CD4-positive, alpha-beta T cell treated with Interferon gamma for 1 hour (primary cell): ENCODE results near the gene ZNF195.
A peak's percentile ranks its signal among the peaks of the same experiment; 100 is the strongest.
"Not testable (repeated sequence)": the region's sequence is repeated elsewhere in the genome, so short reads cannot be mapped to it uniquely, and the experiment has no call there.

Source experiments
- DNase-seq: peaks from one replicate; pipeline ENCODE4 v3.0.0-alpha.2; 2020

Gene ZNF195

DNA sequence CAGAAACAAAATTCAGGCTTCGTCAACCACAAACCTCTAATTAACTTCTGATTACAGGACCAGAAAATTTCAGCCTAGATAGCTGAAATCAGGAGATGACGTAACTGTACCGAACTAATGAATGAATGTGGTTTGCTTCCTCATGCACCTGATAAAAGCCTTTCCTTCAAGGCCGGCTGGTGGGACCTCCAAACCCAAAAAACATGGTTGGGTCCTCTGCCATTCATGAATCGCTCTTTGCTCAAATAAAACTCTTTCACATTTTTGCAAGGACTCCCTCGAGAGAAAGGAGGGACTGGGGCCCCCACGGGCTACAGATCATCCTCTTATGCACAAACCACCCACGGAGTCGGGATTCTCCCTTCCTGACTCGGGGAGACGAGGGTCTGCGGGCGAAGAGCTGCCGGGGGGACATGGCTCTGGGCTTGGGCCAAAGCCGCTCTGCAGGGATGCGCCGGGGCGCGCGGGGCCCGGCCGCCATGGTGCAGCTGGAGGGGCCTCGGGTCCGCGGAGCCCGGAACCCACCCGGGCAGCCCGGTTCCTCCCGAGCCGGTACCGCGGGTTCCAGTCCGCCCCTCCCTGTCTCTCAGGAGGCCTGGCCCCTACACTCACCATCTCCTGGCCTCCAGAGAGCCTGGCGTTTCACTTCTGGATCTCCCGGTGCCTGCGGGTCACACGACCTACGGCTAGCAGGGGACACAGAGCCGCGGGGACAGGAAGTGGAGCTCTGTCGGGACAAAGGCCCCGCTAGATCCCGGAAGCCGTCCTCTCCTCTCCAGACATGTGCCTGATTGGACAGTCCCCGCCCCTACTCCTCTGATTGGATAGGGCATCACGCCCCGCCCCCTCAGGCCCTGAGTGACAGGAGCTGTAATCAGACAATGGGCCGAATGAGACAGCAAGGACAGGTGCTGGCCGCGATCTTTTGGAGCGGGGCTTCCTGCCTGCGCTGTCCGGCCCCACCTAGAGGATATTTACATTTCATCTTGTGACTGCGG, at the start of gene ZNF195:
TSS of gene ZNF195 (minus strand) at position 721 of the 998 bp plus-strand sequence. CDS start at position 615, 106 bp downstream.
- peak; percentile 97 for DNase-seq

DNA sequence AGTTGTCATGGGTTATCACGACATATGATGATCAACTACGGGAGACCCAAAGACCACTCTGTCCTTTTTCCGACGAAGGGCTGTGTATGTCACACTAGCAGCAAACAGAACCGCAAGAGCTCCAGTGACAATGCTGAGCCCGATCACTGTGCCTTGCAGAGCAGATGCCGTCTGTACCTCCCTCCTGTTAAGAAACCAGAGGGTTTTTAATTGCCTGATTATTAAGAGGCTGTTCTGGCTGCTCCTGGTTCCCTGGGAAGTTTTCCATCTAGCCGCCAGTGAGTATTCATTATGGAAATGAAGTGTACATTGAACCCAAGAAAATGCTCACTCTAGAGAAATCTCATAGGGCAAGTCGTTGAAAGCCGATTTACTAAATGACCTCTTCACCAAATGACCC, 49.1 kb upstream of the ZNF195 start:
- not testable (repeated sequence) for DNase-seq

DNA sequence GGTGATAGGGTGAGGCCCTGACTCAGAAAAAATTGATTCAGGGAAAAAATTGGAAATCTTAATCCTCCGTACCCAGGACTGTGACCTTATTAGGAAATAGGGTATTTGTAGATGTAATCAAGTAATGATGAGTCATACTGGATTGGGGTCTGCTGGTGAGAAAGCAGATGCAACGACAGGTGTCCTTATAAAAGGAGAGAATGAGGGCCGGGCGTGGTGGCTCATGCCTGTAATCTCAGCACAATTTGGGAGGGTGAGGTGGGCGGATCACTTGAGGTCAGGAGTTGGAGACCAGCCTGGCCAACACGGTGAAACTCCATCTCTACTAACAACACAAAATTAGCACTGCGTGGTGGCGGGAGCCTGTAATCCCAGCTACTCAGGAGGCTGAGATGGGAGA, 47.6 kb upstream of the ZNF195 start:
- not testable (repeated sequence) for DNase-seq

DNA sequence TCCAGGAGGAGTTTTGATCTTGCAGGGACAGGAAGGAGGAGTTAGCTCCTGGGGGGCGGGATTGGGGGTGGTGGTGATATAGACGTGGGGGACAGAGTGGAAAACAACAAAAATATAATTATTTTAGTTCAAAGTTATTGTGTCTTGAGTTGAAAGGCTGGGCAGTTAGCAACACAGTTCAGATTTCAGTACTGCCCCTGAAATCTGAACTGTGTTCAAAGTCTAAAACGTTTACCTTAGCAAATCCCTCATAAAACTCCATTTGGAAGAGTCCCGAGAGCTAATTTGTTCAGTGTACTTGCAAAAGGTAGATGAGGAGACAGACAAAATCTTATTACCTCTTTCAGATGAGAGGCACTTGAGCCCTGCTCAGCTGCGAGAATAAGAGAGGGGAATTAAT, 45.0 kb upstream of the ZNF195 start:
- not testable (repeated sequence) for DNase-seq

DNA sequence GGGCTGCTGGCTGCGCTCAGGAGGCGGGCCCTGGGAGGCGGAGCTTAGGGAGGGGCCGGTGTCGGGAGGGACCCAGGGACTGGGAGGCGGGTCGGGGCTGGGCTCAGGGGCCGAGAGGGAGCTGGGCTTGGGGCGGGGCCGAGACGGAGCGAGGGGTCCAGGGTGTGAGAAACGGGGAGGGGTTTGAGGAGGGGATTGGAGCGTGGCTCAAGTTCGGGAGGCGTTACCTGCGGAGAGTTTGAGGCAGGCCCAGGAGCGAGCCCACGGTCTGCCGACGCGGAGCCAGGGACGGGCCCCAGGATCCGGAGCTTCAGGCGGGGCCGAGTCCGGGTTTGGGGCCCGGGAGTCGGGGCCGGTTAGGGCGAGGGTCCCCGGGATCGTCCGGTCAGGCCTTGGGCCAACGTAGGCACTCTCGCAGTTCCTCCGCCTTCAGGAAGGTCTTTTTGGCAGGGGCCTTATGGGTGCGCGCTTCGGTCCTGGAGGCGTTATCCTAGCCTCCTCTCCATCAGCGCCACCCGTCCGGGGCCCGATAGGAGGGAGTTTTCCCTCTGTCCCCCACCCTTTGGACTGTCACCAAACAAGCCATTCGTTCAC, 44.3 kb upstream of the ZNF195 start:
- DNase-seq: not testable (repeated sequence)

DNA sequence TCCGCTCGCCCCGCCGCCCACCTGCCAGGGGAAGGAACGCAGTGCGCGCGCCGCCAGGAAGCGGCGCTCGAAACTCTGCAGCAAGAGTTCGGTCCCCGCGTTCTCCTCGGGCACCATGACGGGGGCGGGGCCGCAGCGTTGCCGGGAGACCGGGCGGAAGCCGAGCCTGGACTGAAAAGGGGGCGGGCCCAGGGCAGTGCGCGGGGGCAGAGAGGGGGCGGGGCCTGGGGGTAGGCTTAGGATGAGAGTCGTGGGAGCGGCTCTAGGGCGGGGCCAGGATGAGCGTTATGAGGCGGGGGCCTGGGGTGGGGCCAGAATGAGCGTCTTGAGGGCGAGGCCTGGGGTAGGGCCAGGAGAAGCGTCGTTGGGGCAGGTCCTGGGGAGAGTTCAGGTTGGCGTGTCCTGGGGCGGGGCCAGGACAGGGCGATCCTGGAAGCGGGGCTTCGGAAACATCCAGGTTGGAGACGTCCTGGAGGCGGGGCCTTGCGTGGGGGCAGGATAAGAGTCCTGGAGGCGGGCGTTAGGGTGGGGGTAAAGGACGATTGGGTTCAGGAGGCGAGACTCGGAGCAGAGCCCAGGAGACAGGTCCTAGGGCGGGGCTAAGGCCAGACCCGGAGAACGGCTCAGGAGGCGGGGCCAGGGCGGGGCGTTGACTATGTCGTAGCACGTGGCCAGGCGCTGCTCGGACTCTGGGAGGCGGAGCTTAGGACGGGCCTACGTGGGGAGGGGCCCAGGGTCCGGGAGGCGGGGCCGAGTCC, 43.6 kb upstream of the ZNF195 start:
- DNase-seq: peak; percentile 98

DNA sequence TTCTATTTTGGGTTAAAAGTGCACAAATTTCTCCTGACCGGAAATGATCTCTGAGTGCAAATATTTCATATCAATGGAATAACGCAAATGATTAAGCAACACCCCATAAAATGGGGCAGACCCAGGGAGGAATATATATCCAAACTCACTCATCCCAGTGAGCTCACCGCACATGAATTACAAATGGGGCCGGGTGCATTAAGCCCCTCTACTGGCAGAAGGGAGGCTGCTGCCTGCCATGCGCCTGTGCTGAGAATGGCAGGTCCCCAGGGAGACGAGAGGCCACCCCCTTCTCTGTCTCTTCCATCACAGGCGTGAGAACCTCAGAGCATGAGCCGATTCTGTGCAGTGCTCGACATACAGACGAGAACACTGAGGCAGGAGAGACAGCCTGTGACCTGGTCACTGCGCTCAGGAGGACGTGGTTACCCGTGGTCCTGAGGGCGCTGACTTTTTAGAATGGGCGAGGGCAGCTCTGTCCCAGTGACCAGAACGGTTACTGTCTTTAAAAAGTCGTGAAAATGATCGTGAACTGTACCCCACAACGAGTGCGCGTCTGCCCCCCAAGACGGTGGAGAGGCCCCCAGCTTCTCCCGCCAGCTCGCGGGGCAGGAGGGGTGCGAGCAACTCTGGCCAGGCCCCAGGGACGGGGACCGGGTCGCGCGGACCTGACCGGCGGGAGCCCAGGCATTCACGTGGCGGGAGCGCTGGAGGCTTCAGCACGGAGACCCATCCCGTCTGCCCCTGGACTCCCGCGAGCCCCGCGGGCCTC, 42.8 kb upstream of the ZNF195 start:
- not testable (repeated sequence) for DNase-seq

DNA sequence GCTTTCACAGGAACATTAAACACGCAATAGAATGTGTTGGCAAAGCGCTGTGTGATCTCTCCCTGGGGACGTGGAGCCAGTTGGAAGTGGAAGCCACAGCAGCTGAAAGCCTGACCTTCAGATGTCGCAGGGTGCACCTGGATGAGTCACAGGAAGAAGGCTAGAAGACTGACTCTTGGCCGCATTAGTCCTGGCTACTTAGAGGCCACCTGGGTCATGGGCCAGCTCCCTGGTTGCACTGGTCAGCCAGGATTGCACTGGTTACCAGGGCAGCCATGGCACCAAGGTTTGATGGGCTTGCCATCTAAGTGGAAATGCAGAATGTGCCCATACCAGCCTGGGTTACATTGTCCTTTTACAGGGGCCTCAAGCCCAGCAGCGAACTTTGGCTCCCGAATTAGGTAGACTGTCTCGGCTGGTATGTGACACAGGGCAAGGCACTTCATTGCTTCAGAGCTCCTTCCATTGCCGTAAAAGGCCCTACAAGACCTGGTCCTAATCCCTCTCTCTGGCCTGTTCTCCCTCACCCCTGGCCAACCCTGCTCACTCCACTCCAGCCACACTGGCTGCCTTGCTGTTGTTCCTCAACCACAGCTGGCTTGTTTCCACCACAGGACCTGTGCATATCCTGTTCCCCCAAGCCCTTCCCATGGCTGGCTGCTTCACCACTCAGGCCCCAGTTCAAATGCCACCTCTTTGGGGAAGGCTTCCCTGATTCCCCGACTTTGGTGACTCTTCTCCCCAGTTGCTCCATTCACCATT, 41.5 kb upstream of the ZNF195 start:
- DNase-seq: not testable (repeated sequence)

DNA sequence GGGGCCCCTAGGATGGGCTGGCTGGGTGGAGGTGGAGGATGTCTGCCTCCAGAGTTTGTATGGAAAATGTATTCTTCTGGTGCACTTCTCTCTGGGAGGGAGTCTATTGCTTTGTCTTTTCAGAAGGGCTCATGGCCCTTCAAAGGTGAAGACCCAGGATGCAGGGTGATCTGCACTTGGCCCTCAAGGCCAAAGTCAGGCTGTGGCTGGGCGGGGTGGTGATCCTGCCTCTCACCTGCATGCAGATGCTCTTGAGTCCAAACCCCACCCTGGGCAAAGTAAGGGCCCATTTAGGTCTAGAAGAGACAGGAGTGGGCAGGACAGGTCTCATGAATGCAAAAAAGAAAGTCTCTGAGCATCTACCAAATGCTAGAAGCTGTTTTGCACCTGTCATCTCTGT, 40.5 kb upstream of the ZNF195 start:
- DNase-seq: not testable (repeated sequence)

DNA sequence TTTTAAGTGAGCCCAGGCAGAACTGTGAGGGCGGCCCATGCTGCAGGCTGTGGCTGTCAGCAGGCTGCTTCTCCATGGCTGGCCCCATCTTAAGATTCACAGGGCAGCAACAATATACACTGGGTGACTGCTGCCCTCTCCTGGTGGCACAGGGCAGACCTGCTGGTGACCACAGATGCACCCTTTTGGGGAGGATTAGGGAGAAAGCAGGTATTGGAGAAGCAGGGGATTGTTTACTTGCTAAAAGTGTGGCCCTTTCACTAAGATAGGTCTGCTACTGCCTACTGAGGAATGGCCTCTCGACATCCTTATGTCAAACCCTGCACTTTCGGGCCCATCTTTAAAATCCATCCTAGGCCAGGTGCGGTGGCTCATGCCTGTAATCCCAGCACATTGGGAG, 38.1 kb upstream of the ZNF195 start:
- DNase-seq: peak; percentile 63

DNA sequence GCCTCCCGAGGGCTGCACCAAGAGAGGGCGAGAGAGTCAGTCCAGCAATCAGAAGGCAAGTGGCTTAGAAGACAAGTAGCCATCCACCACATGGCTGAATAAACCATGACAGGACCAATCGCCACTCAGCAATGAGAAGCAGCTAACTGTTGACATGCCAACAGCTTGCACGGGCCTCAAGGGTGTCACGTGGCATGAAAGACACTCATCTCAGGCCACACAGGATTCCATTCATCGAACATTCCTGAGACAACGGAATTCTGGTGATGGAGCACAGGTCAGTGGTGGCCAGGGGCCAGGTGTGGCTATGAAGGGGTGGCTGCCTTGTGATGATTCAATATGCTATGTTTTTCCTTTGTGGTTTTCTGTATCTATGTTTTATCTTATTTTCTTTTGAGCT, 36.4 kb upstream of the ZNF195 start:
- DNase-seq: not testable (repeated sequence)

DNA sequence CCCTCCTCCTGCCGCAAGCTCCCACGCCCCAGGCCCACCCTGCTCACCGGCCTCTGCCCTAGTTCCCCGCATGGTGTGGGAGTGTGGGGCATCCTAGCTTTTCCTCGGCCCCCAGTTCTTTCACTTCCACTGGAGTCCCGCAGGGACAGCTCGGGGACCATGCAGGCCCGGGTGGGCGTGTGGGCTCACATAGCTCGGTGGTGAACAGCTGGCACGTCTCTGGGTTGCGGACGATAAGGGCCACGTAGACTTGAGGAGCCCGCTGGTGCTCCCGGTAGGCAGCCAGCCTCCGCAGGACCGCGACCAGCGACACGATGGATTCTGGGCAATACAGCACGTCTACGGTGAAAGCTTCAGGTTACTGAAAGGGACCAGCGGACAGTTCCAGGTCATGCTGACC, 34.7 kb upstream of the ZNF195 start:
- DNase-seq: not testable (repeated sequence)

DNA sequence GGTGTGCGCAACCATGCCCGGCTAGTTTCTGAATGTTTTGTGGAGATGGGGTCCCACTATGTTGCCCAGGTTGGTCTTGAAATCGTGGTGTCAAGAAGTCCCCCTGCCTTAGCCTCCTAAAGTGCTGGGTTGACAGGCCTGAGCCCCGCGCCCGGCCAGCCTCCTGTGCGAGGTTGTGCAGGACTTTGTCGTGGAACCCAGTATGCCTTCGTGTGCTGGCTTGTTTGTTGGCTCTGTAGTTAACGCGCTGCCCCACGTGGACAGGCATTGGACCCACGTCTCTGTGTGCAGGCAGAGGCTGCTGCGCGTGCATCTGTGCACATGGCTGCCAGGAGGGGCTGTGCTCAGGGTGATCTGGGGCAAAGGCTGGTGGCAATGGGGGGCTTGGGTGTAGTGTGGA, 33.9 kb upstream of the ZNF195 start:
- DNase-seq: no peak

DNA sequence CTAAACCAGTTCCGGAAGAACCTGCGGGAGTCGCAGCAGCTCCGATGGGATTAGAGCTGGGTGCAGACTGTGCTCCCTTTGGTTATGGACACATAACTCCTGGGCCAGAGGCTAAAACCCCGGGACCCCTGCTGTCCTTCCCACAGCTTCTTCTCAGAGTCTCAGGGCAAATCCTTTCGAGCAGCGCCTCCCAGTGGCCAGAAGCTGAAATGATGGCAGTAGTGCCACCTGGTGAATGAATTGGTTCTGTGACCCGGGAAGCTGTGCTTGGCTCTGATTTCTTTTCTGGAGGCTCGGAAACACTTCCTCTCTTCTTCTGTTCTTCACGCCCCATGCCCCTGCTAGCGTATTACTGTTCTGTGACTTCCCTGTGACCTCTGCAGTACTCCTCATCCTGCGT, 29.8 kb upstream of the ZNF195 start:
- peak; percentile 63 for DNase-seq

DNA sequence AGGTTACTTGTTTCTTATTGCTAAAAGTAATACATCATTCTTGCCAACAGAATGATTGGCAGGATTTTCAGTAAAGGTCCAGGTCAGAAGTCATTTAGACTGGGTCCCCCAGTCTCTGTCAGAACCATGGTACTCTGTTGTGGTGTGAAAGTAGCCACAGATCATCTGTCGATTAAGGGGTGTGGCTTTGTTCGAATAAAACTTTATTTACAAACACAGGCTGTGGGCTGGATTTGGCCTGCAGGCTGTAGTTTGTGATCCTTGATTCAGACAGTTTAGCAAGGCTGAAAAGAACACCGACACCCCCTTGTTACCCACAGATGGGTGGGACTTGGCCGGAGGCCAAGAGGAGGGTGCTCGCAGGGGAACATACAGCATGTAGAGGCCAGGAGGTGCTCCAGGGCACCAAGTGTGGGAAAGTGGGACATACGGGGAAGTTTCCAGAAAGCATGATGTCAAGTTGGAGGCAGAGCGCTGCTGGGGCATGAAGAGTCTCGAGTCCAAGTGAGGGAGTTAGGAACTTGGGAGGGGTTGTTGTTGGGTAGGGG, 29.2 kb upstream of the ZNF195 start:
- not testable (repeated sequence) for DNase-seq

DNA sequence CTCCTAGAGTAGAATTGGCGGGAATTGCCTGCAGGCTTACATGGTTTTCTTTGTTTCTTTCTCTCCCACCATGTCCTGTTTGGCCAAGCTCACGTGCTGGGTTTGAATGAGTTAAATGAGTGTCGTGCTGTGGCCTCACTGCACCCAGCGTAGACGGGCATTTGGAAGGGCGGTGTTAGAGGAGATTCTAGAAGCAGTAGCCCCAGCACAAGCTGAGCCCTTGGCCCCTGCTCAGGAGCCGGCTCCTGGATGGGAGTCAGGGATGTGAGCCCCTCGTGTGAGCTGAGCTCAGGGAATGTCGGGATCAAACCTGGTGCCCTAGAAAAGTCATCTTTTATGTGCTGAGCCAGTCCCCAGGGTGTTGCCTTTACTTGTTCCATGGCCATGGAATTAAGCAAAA, 28.0 kb upstream of the ZNF195 start:
- DNase-seq: not testable (repeated sequence)

DNA sequence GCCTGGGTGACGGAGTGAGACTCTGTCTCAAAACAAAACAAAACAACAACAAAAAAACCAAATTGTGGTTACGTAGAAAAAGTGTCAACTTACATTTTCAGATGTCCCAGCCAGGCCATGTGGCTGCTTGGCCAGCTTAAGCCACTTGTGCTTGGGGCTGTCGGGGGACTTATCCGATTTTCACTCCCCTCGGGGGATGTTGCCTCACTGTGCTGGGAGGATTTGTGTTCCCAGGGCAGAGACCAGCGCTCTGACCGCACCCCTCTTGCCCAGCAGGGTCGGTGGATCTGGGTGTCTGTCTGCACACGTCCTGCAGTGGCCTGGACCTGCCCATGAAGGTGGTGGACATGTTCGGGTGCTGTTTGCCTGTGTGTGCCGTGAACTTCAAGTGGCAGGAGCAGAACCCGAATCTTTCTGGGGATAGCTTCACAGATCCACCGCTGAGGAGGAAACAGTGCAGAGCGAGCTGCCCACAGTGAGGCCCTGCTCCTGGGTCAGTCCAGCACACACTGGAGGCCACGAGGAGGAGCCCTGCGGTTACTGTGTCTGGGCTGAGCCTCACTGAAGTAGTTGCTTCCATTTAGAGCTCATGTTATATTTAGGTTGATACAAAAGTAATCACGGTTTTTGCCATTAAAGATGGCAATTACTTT, 27.4 kb upstream of the ZNF195 start:
- DNase-seq: not testable (repeated sequence)

DNA sequence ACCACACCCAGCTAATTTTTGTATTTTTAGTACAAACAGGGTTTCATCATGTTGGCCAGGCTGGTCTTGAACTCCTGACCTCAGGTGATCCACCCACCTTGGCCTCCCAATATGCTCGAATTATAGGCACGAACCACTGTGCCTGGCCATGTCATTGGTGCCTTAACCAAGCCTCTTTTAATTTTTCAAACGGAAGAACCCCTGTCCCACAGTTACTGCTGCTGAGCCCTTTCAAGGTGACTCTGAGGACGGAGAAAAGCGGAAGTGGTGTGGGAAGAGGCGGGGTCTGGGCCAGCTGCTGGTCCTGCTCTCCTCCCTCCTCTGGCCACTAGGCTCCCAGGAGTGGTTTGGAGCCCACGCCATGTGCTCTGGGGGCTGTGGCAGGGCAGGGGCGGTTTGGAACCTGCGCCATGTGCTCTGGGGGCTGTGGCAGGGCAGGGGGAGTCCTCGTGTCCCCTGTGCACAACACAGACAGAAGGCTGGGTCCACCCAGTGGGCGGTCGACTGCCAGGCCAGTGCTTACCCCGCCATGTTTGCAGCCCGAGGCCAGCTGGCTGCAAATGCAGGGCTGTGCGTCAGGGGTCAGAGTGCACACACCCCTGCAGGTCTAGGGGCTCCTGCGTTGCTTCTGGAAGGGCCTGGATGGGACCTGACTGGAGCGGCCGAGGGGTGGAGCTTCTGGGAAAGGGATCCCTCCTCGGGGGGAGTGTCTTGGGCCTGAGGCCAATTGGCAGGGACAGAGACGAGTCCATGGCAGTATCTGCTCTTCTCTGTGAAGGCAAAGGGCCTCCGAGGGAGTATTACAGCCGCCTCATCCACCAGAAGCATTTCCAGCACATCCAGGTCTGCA, 25.4 kb upstream of the ZNF195 start:
- not testable (repeated sequence) for DNase-seq

DNA sequence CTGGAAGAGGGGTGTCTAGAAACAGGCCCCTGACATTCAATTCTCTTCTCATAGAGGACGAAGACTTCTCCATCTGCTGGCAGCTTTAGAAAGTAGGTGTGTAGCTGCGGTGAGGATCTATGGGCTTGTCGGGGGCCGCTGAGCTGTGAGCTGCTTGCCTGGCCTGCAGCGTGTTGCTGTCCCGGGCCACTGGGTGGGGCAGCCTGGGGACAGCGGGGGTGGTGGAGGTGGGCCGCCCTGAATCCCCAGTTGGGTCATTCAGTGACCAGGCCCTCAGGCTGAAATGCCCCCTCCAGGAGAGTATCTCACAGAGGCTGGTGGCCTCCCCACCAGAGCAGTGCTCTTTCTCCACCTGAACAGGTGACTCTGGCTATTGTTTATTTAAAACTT, 23.9 kb upstream of the ZNF195 start:
- DNase-seq: not testable (repeated sequence)
